Activated CD4-positive, alpha-beta T cell treated with anti-CD3 and anti-CD28 coated beads for 36 hours (primary cell): ENCODE results near the gene CCER1. TPM values are rescaled to one million over a fixed set of nuclear protein-coding genes. Genes with fewer than 3 reads are reported as not detected.

ENCODE experiments used
- total RNA-seq, 2 experiments: library from RNA; stranded (reverse); gene quantifications; one replicate each; pipeline ENCODE4 v1.2.3, GENCODE V29; 2021

CCER1 gene
- total RNA-seq, 2 experiments from 2014 or later, result not detected

Other genes with a start within 250 kb of the CCER1 start
- not detected for gene EPYC, start 49.8 kb upstream of the CCER1 start, total RNA-seq
- gene KERA, start 102.8 kb upstream of the CCER1 start, total RNA-seq, result not detected
- gene LUM, start 156.3 kb upstream of the CCER1 start, total RNA-seq, result not detected
- gene DCN, start 227.6 kb upstream of the CCER1 start, total RNA-seq, result not detected